Hindlimb muscle (tissue), 1 donor: ENCODE data around the gene GATA5. TPM values are rescaled to one million over a fixed set of nuclear protein-coding genes. Genes with fewer than 3 reads are reported as not detected.

Experiments
- DNase-seq: peaks from one replicate; pipeline ENCODE4 v3.0.0-alpha.2; 2013
- polyA plus RNA-seq: library from polyadenylated mRNA; unstranded; fragments of 120-200 nt; gene quantifications from one replicate; pipeline ENCODE4 v1.2.1, GENCODE V29; 2013; ENCODE audit not compliant: insufficient read length

Gene GATA5
- polyA plus RNA-seq, 1 donor: 0.08 TPM

GRCh38 chr20:62413896-62414481 is 61.8 kb downstream of the GATA5 start:
- DNase-seq: no peak

Other genes starting within 250 kb of the GATA5 start
- gene OSBPL2, start 237.5 kb downstream of the GATA5 start, polyA plus RNA-seq: 30.3 TPM
- 69.4 TPM for gene ADRM1, start 173.0 kb downstream of the GATA5 start, polyA plus RNA-seq
- 96.2 TPM for gene LAMA5, start 108.7 kb downstream of the GATA5 start, polyA plus RNA-seq
- 1,182 TPM for gene RPS21, start 88.9 kb downstream of the GATA5 start, polyA plus RNA-seq
- 5.5 TPM for gene CABLES2, start 68.7 kb downstream of the GATA5 start, polyA plus RNA-seq
- not detected for gene RBBP8NL, start 48.5 kb downstream of the GATA5 start, polyA plus RNA-seq
- gene SLCO4A1, start 166.5 kb upstream of the GATA5 start, polyA plus RNA-seq: 0.26 TPM
- 0.10 TPM for gene NTSR1, start 232.8 kb upstream of the GATA5 start, polyA plus RNA-seq